Endothelial cell of umbilical vein (primary cell): Measurements from ENCODE around the gene CEP83. TPM values are rescaled to one million over a fixed set of nuclear protein-coding genes. Genes with fewer than 3 reads are reported as not detected.

Experiments
- BruUV-seq: library from RNA; stranded (reverse); fragments of 400-500 nt; replicated peaks from 2 replicates; lab custom pipeline; 2021; lab: Mats Ljungman, UMichigan
- CTCF ChIA-PET: fragments of 300-600, 350-600 bp; sonication (Branson Sonifier 250); formaldehyde crosslinking; loops from one replicate; lab custom pipeline; 2021; ENCODE audit warnings: antibody characterized with exemption, inconsistent platforms; lab: Charles Lee
- POLR2A ChIA-PET: fragments of 300-600, 350-600 bp; sonication (Branson Sonifier 250); formaldehyde crosslinking; loops from one replicate; lab custom pipeline; 2021; ENCODE audit warnings: antibody characterized with exemption, inconsistent platforms; lab: Charles Lee
- DNase-seq: peaks from one replicate; pipeline ENCODE4 v3.0.0-alpha.2; 2011; ENCODE audit warnings: low read depth, low spot score
- FAIRE-seq: peaks from 2 replicates; lab custom pipeline; 2011; peaks lifted over from hg19 to GRCh38; lab: Jason Lieb, UNC
- H2AFZ ChIP-seq: 2 replicates; pipeline ENCODE4 v1.6.0; 2012; ENCODE audit warnings: low read depth, low read length, control low read depth, inconsistent platforms
- H3K27ac ChIP-seq: 2 replicates; pipeline ENCODE4 v1.5.1; 2011; ENCODE audit warnings: low read depth, mild to moderate bottlenecking, control low read depth, low read length, moderate library complexity; ENCODE audit not compliant: insufficient read depth
- H3K27me3 ChIP-seq, 2 experiments: 2 replicates each; pipeline versions ENCODE4 v1.6.0 to v1.6.1; 2011; ENCODE audit warnings: low read length in 2 of 2, mixed read lengths in 1 of 2; ENCODE audit not compliant: control insufficient read depth in 2 of 2, insufficient read depth in 2 of 2
- H3K36me3 ChIP-seq, 2 experiments: 2 replicates in 1 of 2; 3 replicates in 1 of 2; pipeline ENCODE4 v1.5.1; 2011; ENCODE audit warnings: low read length in 2 of 2, mild to moderate bottlenecking in 1 of 2, moderate library complexity in 1 of 2; ENCODE audit not compliant: control insufficient read depth in 2 of 2, insufficient read depth in 2 of 2; ENCODE audit errors: extremely low read depth in 1 of 2
- H3K4me1 ChIP-seq: 3 replicates; pipeline ENCODE4 v1.5.1; 2011; ENCODE audit warnings: mild to moderate bottlenecking, low read length; ENCODE audit not compliant: control insufficient read depth, insufficient read depth; ENCODE audit errors: extremely low read depth
- H3K4me2 ChIP-seq: 2 replicates; pipeline ENCODE4 v1.6.1; 2011; ENCODE audit warnings: low read length, control low read depth, mixed read lengths; ENCODE audit not compliant: insufficient read depth
- H3K4me3 ChIP-seq, 3 experiments: fragments of 200-600 bp in 1 of 3; sonication (generic), shearing (Covaris generic) in 1 of 3; replicated peaks in 1 of 3; 2 replicates each; pipeline ENCODE4 v1.5.1; 2011 to 2016; ENCODE audit warnings: control low read depth in 3 of 3, low read length in 3 of 3, mild to moderate bottlenecking in 2 of 3, inconsistent platforms in 1 of 3, low read depth in 1 of 3, moderate library complexity in 1 of 3; ENCODE audit not compliant: insufficient read depth in 1 of 3
- H3K79me2 ChIP-seq: 2 replicates; pipeline ENCODE4 v1.6.0; 2012; ENCODE audit warnings: low read length, inconsistent platforms; ENCODE audit not compliant: control insufficient read depth, insufficient read depth
- H3K9ac ChIP-seq: replicated peaks from 2 replicates; pipeline ENCODE3; 2011; ENCODE audit warnings: low read length, control low read depth; ENCODE audit not compliant: insufficient read depth; ENCODE audit errors: extremely low read depth
- H3K9me1 ChIP-seq: replicated peaks from 3 replicates; pipeline ENCODE4 v1.6.0; 2011; ENCODE audit warnings: mild to moderate bottlenecking, low read length; ENCODE audit not compliant: control insufficient read depth, insufficient read depth; ENCODE audit errors: extremely low read depth
- H3K9me3 ChIP-seq: replicated peaks from 2 replicates; pipeline ENCODE4 v1.5.1; 2012; ENCODE audit warnings: low read length, inconsistent platforms; ENCODE audit not compliant: control insufficient read depth, insufficient read depth
- H4K20me1 ChIP-seq: replicated peaks from 2 replicates; pipeline ENCODE3; 2011; ENCODE audit warnings: mild to moderate bottlenecking, low read length; ENCODE audit not compliant: control insufficient read depth, insufficient read depth; ENCODE audit errors: extremely low read depth
- EZH2 ChIP-seq: IDR thresholded peaks from 2 replicates; pipeline ENCODE4 v1.6.1; 2012; ENCODE audit warnings: borderline replicate concordance, low read depth, mild to moderate bottlenecking, moderate library complexity, low read length, inconsistent platforms; ENCODE audit not compliant: severe bottlenecking
- FOS ChIP-seq: IDR thresholded peaks from 2 replicates; pipeline ENCODE4 v1.6.1; 2011; ENCODE audit warnings: mild to moderate bottlenecking, low read length, moderate library complexity, borderline replicate concordance; ENCODE audit not compliant: insufficient read depth
- GATA2 ChIP-seq: IDR thresholded peaks from 2 replicates; pipeline ENCODE4 v1.7.0; 2011; ENCODE audit warnings: low read depth, mild to moderate bottlenecking, moderate library complexity, mixed read lengths, low read length; ENCODE audit not compliant: insufficient read length, insufficient read depth
- JUN ChIP-seq: IDR thresholded peaks from 2 replicates; pipeline ENCODE4 v1.6.1; 2011; ENCODE audit warnings: borderline replicate concordance, low read depth; ENCODE audit not compliant: insufficient read length, insufficient read depth
- MYC ChIP-seq: IDR thresholded peaks from one replicate; pipeline ENCODE4 v1.6.1; 2011; ENCODE audit warnings: mild to moderate bottlenecking, low read depth, low read length
- POLR2A ChIP-seq: IDR thresholded peaks from 2 replicates; pipeline ENCODE4 v1.6.1; 2012; ENCODE audit warnings: low read depth, mild to moderate bottlenecking, control low read depth, low read length
- POLR2AphosphoS5 ChIP-seq: IDR thresholded peaks from 2 replicates; pipeline ENCODE4 v1.6.1; 2012; ENCODE audit warnings: low read depth, mild to moderate bottlenecking, control low read depth, low read length, moderate library complexity; ENCODE audit not compliant: insufficient read depth
- dilution Hi-C: fragments of 300-500 bp; cut with MboI; formaldehyde crosslinking; loops from one replicate; pipeline ENCODE4 v1.15.0; 2019; ENCODE audit warnings: low sequenced_read_pairs; ENCODE audit not compliant: extremely low pct_ligation_motif_present
- intact Hi-C: fragments of 100-400 bp; cut with micrococcal nuclease; formaldehyde crosslinking; loops from one replicate; pipeline ENCODE4 v1.10.0; 2022
- polyA plus RNA-seq, 4 experiments: library from polyadenylated mRNA; depleted of rRNA in 3 of 4; stranded (reverse) in 3 of 4; unstranded in 1 of 4; fragments of >200 nt; gene quantifications; 2 replicates each; pipeline versions ENCODE4 v1.2.1 to v1.2.3, GENCODE V29; 2011 to 2012; ENCODE audit warnings: missing spikeins in 1 of 4
- total RNA-seq: library from RNA; stranded (reverse); gene quantifications from 2 replicates; pipeline ENCODE4 v1.2.3, GENCODE V29; 2021
- TF ChIP-seq, protein P1 (sequence below), 2 donors: IDR thresholded peaks; 1 replicate in 1 of 2; 2 replicates in 1 of 2; pipeline ENCODE4 v1.5.1; 2011; ENCODE audit warnings: low read length in 2 of 2, mild to moderate bottlenecking in 2 of 2, moderate library complexity in 2 of 2, control low read depth in 1 of 2, inconsistent platforms in 1 of 2, low read depth in 1 of 2; ENCODE audit not compliant: insufficient read depth in 1 of 2; ENCODE audit errors: extremely low read depth in 1 of 2
- TF ChIP-seq, protein P2 (sequence below): IDR thresholded peaks from 2 replicates; pipeline ENCODE4 v1.6.1; 2011; ENCODE audit not compliant: insufficient read depth, insufficient read length

The CEP83 gene
- total and polyA plus RNA-seq, 2 donors (not counting 3 experiments of a cell fraction or from before 2014, with no cell fraction given): 2.9 to 15.3 TPM

DNA sequence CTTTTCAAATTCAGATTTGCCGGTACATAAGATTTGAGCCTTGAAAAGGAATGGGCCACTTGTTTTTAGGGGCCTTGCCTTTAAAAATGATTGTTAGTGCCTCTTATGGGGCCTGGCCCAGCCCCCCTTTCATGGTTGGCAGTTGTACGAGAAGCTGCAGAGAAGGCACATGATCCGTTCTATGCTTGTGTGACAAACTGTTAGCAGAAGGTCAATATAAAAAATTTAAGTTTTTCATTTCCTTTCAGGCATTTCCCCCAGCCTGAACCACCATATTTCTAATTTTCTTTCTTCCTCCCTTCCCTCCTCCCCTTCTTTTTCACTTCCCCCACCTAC, 192.2 kb downstream of the CEP83 start:
- TF ChIP-seq JUN (no peak), MYC (no peak), FOS (no peak), POLR2AphosphoS5 (no peak), EZH2 (no peak), GATA2 (no peak), POLR2A (no peak)
- TF ChIP-seq, protein P1, sequence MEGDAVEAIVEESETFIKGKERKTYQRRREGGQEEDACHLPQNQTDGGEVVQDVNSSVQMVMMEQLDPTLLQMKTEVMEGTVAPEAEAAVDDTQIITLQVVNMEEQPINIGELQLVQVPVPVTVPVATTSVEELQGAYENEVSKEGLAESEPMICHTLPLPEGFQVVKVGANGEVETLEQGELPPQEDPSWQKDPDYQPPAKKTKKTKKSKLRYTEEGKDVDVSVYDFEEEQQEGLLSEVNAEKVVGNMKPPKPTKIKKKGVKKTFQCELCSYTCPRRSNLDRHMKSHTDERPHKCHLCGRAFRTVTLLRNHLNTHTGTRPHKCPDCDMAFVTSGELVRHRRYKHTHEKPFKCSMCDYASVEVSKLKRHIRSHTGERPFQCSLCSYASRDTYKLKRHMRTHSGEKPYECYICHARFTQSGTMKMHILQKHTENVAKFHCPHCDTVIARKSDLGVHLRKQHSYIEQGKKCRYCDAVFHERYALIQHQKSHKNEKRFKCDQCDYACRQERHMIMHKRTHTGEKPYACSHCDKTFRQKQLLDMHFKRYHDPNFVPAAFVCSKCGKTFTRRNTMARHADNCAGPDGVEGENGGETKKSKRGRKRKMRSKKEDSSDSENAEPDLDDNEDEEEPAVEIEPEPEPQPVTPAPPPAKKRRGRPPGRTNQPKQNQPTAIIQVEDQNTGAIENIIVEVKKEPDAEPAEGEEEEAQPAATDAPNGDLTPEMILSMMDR (IDR thresholded peaks at IDR 0.05; ENCODE audit: extremely low read depth in 1 of 2, insufficient read depth in 1 of 2, low read depth in 1 of 2, low read length in 2 of 2): no peak
- TF ChIP-seq, protein P2, sequence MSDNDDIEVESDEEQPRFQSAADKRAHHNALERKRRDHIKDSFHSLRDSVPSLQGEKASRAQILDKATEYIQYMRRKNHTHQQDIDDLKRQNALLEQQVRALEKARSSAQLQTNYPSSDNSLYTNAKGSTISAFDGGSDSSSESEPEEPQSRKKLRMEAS: no peak
- Histone ChIP-seq H3K27me3 (peaks cover 5 to 18% of the 10 kb centered on the region in 2 experiments), H3K27ac (no peak overlapping the region), H3K79me2 (no peaks in the 10 kb centered on the region), H3K4me1 (no peaks in the 10 kb centered on the region), H3K36me3 (no peaks in the 10 kb centered on the region), H2AFZ (no peak overlapping the region), H3K9me3 (no peaks in the 10 kb centered on the region), H3K9ac (no peak overlapping the region), H3K4me3 (no peak overlapping the region), H3K4me2 (no peak overlapping the region), H3K9me1 (no peaks in the 10 kb centered on the region), H4K20me1 (no peaks in the 10 kb centered on the region)
- BruUV-seq: no TSS peak
- FAIRE-seq (no peak), DNase-seq (no peak)
- dilution Hi-C loops: no loop called here
- intact Hi-C loops: no loop called here
- ChIA-PET CTCF (no interaction called here), POLR2A (no interaction called here)
